Hematopoietic multipotent progenitor cell (in vitro differentiated cells): ENCODE measurements around the gene ABCC3. TPM values are rescaled to one million over a fixed set of nuclear protein-coding genes. Genes with fewer than 3 reads are reported as not detected.
A peak's percentile ranks its signal among the peaks of the same experiment; 100 is the strongest.

Experiments
- DNase-seq, 3 donors: peaks; one replicate each; pipeline ENCODE4 v3.0.0-alpha.2; 2011 to 2015; ENCODE audit warnings: low read depth in 2 of 3, low spot score in 2 of 3
- total RNA-seq: library from RNA; depleted of rRNA; stranded (reverse); fragments of >200 nt; gene quantifications from one replicate; pipeline ENCODE4 v1.2.3, GENCODE V29; 2012

The ABCC3 gene, protein sequence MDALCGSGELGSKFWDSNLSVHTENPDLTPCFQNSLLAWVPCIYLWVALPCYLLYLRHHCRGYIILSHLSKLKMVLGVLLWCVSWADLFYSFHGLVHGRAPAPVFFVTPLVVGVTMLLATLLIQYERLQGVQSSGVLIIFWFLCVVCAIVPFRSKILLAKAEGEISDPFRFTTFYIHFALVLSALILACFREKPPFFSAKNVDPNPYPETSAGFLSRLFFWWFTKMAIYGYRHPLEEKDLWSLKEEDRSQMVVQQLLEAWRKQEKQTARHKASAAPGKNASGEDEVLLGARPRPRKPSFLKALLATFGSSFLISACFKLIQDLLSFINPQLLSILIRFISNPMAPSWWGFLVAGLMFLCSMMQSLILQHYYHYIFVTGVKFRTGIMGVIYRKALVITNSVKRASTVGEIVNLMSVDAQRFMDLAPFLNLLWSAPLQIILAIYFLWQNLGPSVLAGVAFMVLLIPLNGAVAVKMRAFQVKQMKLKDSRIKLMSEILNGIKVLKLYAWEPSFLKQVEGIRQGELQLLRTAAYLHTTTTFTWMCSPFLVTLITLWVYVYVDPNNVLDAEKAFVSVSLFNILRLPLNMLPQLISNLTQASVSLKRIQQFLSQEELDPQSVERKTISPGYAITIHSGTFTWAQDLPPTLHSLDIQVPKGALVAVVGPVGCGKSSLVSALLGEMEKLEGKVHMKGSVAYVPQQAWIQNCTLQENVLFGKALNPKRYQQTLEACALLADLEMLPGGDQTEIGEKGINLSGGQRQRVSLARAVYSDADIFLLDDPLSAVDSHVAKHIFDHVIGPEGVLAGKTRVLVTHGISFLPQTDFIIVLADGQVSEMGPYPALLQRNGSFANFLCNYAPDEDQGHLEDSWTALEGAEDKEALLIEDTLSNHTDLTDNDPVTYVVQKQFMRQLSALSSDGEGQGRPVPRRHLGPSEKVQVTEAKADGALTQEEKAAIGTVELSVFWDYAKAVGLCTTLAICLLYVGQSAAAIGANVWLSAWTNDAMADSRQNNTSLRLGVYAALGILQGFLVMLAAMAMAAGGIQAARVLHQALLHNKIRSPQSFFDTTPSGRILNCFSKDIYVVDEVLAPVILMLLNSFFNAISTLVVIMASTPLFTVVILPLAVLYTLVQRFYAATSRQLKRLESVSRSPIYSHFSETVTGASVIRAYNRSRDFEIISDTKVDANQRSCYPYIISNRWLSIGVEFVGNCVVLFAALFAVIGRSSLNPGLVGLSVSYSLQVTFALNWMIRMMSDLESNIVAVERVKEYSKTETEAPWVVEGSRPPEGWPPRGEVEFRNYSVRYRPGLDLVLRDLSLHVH (N-terminal part only)
- total RNA-seq, result 1.6 TPM

- peak in 1 of 3 donors; percentile 29 for DNase-seq
These were observed at the start of gene ABCC3 for GRCh38 chr17:50634224-50634914. TSS of gene ABCC3 (plus strand) at chr17:50634881. CDS start at chr17:50634937, 56 bp downstream.

DNA sequence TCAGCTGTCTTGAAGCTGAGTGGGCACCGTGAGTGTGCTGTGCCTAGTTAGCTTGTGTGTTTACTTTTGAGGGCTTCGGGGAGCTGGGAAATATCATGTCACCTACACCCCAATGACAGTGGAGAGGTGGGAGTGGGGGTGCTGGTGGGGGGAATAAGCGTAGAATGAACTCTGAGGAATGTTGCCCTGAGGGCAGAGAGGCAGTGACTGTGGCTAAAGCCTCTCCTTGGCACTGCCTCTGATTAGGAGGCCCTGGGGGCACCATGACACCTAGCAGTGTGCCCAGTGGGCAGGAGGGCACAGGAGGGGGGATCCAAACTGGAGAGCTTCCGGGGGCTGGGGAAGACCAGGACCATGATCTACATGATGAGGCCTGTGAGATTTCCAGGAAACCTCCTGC lies 49.3 kb upstream of the ABCC3 start:
- no peak for DNase-seq

- DNase-seq, result no peak
These were observed 48.8 kb upstream of the ABCC3 start for GRCh38 chr17:50585891-50586290.

DNA sequence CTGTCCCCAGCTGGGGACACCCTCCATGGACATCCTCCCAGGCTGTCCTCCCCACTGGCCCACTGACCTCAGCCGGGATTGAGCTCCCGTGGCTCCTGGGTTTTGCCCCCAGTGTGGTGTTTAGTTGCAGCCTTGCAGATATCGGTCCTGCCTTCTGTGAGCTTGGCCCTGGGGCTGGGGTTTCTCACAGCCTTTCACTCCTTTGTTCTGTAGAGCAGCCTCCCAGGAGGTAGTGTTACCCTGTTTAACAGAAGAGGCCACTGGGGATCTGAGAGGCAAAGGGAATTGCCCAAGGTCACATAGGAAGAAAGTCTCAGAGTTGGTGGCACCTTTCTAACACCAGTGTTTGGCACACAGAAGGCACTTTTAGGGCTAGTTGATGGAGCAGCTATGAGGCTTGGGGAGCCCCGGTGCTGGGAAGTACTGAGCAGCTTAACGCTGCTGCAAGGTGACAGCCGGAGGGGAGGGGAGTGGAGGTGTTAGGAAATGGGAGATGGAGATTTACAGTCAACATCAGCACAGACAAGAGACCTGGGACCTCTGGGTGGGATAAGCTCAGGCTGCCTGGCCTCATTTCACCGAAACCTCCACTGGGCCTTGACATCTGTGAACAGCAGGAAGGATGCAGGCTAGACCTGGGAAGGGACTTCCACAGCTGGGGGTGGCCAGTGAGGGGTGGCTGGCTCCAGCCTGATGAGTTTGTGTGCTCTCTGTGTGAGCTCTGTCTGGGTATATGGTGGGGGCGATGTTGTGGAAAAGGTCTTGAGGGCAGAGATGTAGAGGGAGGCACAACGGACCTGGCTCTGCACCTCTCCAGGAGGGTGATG lies 48.0 kb upstream of the ABCC3 start:
- no peak for DNase-seq

- no peak for DNase-seq
These were observed 47.1 kb upstream of the ABCC3 start for GRCh38 chr17:50587571-50587970.

DNA sequence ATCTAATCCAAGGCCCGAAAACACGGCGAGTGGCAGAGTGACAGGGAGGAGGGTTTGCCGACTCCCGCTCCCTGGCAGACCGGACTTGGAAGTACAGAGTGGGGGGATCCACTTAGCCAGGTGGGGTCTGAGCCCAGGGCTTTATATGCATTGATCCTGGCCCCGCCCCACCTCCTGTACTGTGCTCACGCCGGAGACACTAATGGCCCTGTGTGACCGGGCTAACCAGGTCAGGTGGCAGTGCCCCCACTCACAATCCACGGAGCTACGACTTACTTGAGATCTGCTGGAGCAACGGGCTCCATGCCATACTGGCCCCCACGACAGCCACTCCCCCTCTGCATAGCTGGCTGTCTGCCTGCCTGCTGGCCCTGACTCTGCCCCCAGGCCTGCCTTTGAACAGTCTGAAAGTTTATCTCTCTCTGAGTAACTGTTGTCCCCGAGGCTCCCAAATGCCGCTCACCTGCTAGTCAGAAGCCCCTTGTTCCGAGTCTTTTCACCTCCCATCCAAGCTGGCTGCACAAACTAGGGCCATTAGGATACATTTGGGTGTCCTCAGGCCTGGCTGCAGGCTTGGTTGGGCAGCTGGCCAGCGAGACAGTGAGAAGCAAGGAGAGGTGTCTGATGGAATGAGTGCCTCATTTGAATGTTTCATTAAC lies 46.2 kb upstream of the ABCC3 start:
- DNase-seq, result no peak

DNA sequence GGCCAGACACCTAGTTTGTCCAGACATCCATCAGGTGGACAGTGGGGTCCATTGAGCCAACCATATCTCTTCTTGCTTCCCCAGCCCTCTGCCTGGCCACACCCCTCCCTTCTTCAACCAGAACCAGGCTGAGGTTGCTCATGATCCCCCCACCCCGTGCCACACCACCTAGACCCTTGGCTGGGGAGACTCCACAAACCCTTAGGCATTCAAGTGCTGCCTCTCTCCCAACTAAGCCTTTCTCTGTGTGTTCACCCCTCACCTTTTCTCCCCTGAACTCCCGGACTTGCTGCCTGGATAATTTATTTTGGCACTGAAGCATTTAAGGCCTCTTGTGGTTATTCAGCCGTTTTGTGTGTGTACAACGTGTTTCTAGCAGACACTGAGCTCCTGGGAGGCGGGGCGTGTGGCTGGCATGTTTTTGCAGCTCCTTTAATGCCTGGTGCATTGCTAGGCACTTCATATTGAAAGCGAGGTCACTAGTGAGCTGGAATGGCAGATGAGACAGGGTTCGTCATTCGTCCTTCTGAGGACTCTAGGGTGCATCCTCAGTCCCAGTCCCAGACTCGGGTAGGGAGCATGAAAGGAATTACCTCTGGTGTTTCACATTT lies 45.5 kb upstream of the ABCC3 start:
- DNase-seq, result no peak

DNA sequence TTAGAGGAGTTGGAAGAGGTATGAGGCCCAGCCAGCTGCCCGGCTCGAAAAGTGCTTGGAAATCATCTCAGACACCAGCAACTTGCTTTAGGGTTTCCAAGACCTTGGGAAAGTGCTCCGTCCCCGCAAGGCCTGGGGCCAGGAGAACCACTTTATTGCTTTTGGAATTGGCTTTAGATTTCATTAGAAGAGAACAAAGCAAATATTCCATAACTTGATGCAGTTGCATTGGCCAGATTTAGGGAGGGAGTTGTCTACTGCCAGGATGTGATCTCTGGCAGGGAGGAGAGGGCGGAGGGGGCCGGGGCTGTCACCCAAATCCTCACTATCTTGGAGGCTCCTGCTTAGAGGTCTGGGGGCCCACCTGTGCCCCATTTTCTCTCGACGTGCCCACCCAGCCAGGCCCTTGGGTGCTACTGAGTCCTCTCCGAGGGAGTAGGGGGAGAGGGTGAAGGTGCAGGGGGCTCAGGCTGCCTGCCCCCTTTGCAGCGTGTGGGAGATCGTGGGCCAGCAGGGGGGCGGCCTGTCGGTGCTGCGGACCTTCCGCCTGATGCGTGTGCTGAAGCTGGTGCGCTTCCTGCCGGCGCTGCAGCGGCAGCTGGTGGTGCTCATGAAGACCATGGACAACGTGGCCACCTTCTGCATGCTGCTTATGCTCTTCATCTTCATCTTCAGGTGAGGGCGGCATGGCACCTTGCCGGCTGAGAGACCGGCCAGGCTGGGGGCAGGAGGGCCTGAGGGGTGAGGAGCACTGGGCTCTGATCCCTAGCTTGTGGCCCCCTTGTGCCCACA lies 43.5 kb upstream of the ABCC3 start:
- no peak for DNase-seq

- DNase-seq, result no peak
These were observed 41.4 kb upstream of the ABCC3 start for GRCh38 chr17:50593321-50593720.

- no peak for DNase-seq
These were observed 40.4 kb upstream of the ABCC3 start for GRCh38 chr17:50594128-50594823.

DNA sequence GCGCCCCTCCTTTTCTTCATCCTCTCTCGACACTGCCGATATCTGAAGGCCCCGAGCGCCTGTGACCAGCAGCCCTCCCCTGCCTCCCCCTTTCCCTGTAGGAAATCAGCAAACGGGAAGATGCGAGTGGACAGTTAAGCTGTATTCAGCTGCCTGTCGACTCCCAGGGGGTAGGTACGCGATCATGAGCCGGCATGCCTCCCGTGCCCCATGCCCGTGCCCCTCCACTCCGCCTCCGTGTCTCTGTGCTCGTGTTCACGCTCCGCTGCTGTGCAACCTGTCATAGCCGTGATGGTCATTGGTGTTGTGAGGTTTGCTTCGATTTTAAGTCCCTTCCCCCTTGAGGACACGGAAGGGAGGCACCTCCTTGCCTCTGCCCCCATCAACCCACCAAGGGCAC lies 39.8 kb upstream of the ABCC3 start:
- DNase-seq, result no peak

DNA sequence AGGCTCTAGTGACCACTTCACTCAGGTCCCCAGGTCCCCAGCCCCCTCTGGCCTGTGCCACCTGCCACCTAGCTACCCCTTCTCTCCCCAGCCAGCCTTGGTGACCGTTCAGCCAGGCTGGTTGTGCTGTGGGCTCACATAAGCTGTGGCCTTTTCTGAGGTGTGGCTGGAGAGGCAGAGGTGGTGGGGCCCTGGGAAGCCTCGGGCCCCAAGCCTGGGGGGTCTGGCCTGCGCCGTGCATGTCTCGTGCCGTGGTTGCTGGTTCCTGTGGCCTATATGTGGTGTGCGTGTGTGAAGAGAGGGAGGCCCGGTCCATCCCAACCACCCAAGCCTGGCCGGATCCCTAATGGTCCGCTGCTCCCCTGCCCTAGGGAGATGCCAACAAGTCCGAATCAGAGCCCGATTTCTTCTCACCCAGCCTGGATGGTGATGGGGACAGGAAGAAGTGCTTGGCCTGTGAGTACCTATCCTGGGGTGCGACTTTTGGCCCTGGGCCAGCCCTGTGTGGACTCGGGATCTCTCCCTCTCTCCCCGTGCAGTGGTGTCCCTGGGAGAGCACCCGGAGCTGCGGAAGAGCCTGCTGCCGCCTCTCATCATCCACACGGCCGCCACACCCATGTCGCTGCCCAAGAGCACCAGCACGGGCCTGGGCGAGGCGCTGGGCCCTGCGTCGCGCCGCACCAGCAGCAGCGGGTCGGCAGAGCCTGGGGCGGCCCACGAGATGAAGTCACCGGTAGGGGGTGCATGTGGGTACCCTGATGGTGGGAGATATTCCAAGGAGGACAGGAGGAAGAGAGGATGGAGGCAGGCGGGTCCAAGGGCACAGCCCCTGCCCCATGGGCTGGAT lies 38.3 kb upstream of the ABCC3 start:
- no peak for DNase-seq

DNA sequence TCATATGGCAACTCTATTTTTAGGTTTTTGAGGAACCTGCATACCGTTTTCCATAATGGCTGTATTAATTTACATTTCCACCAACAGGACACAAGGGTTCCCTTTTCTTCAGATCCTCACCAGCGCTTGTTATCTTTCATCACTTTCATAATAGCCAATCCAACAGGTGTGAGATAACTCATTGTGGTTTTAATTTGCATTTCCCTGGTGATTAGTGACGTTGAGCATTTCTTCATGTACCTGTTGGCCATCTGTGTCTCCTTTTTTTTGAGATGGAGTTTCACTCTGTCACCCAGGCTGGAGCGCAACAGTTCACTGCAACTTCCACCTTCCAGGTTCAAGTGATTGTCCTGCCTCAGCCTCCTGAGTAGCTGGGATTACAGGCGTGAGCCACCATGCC lies 36.2 kb upstream of the ABCC3 start:
- DNase-seq, result no peak

- DNase-seq, result no peak
These were observed 35.1 kb upstream of the ABCC3 start for GRCh38 chr17:50599606-50600005.

DNA sequence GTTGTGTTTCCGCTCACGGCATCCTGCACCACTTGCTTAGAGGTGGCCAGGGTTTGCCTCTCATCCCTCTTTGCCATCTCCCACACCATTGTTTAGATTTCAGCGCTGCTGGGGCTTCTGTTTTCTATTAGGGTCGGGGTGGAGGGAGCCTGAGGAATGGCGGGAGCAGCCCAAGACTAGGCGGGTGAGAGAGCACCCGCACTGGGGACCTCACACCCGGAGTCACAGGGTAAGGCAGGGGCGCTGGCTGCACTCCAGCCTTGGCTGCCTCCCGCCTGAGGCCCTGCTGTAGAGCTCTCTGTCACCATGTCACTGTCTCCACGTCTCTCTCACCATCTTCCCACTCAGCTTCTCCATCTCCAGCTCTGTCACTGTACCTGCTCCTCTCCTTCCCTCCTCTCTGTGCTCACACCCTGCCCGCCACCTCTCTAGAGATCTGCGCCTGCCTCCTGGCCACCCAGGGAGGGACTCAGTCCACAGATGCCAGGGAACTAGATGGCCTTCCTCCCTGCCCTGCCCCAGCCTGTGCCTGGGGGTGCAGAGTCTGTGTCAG lies 32.8 kb upstream of the ABCC3 start:
- no peak for DNase-seq

DNA sequence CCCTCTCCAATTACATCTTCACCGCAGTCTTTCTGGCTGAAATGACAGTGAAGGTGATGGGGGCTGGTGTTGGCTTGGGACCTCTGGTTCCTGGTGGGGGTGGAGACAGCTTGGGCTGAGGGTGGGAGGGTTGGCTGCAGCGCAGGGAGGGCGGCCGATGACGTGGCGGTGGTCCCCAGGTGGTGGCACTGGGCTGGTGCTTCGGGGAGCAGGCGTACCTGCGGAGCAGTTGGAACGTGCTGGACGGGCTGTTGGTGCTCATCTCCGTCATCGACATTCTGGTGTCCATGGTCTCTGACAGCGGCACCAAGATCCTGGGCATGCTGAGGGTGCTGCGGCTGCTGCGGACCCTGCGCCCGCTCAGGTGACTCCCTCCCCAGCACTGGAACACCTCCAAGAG lies 31.8 kb upstream of the ABCC3 start:
- DNase-seq, result no peak
